Measurements from ENCODE around the gene FAM229A. TPM values are rescaled to one million over a fixed set of nuclear protein-coding genes. Genes with fewer than 3 reads are reported as not detected.
"Not testable (repeated sequence)": the region's sequence is repeated elsewhere in the genome, so short reads cannot be mapped to it uniquely, and the experiment has no call there.

The FAM229A gene
- polyA plus RNA-seq, 4 donors, result 4.9 to 69.8 (median 28.0) TPM

- Histone ChIP-seq H3K4me1 (ENCODE audit: control insufficient read depth in 3 of 3, insufficient read depth in 2 of 3, low read depth in 1 of 3, low read length in 2 of 3) (peaks cover 0 to 12% (median 1%) of the 10 kb centered on the region in 3 donors), H3K4me3 (ENCODE audit: low read depth in 1 of 3, low read length in 3 of 3) (no peak overlapping the region), H3K36me3 (ENCODE audit: control insufficient read depth in 3 of 3, insufficient read depth in 2 of 3, low read depth in 1 of 3, low read length in 3 of 3) (no peaks in the 10 kb centered on the region), H3K27ac (ENCODE audit: low read depth in 1 of 3, low read length in 2 of 3) (no peak overlapping the region), H3K9me3 (ENCODE audit: control insufficient read depth in 2 of 2, insufficient read depth in 1 of 2, low read depth in 1 of 2, low read length in 1 of 2) (no peaks in the 10 kb centered on the region), H3K27me3 (ENCODE audit: control insufficient read depth in 3 of 3, insufficient read depth in 3 of 3, low read length in 3 of 3) (no peaks in the 10 kb centered on the region)
- 63 to 73% (median 65%) methylated on average over 2 of the region's 2 CpGs for WGBS, 3 donors
- FAIRE-seq (no peak), DNase-seq (no peak)
Measured at GRCh38 chr1:32398401-32398800, 36.1 kb upstream of the FAM229A start.

- FAIRE-seq; H3K4me3 ChIP-seq (ENCODE audit: low read depth in 1 of 3, low read length in 3 of 3); H3K27me3 ChIP-seq (ENCODE audit: control insufficient read depth in 3 of 3, insufficient read depth in 3 of 3, low read length in 3 of 3); DNase-seq; H3K27ac ChIP-seq (ENCODE audit: low read depth in 1 of 3, low read length in 2 of 3); H3K36me3 ChIP-seq (ENCODE audit: control insufficient read depth in 3 of 3, insufficient read depth in 2 of 3, low read depth in 1 of 3, low read length in 3 of 3); H3K9me3 ChIP-seq (ENCODE audit: control insufficient read depth in 2 of 2, insufficient read depth in 1 of 2, low read depth in 1 of 2, low read length in 1 of 2): not testable (repeated sequence)
- 90 to 96% (median 91%) methylated on average over 5 of the region's 5 CpGs for WGBS, 3 donors
- H3K4me1 ChIP-seq (ENCODE audit: control insufficient read depth in 3 of 3, insufficient read depth in 2 of 3, low read depth in 1 of 3, low read length in 2 of 3), result peaks cover 0 to 17% (median 8%) of the 10 kb centered on the region in 3 donors
Measured at GRCh38 chr1:32396524-32396923, 34.2 kb upstream of the FAM229A start.

DNA sequence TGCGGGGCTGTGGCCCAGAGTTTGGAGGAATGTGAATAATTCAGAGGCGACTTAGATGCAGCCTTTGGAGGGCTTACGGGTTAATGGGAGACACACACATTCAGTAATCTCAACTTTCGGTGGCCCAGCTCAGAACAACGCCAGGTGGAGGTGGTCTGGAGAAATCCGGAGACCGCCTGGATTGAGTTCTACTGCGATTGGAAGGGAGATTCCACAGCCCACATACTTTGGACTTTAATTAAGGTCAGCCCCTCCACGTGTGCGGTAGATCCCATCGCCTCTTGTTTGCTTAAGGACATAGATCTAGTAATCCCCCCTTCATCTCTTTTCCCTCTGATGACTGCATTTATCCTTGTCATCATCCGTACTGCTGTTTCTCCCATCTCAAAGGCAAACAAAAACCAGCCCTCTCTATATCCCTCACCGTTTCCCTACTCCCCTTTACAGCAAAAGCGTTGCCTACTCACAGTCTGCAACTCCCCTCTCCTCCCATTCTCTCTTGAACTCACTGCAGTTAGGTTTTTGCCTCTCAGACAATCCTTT is 32.7 kb upstream of the FAM229A start:
- H3K4me1 ChIP-seq (ENCODE audit: control insufficient read depth in 3 of 3, insufficient read depth in 2 of 3, low read depth in 1 of 3, low read length in 2 of 3), result peaks cover 0 to 14% (median 8%) of the 10 kb centered on the region in 3 donors
- H3K4me3 ChIP-seq (ENCODE audit: low read depth in 1 of 3, low read length in 3 of 3), result peak overlapping the region; percentile 12 to 88 (median 81)
- H3K36me3 ChIP-seq (ENCODE audit: control insufficient read depth in 3 of 3, insufficient read depth in 2 of 3, low read depth in 1 of 3, low read length in 3 of 3), result peaks cover 0 to 18% (median 10%) of the 10 kb centered on the region in 3 donors
- DNase-seq (peak in 1 of 2 donors; percentile 48), FAIRE-seq (no peak)
- H3K27ac ChIP-seq (ENCODE audit: low read depth in 1 of 3, low read length in 2 of 3), result peak overlapping the region; percentile 86 to 95 (median 87)
- H3K27me3 ChIP-seq (ENCODE audit: control insufficient read depth in 3 of 3, insufficient read depth in 3 of 3, low read length in 3 of 3), result no peaks in the 10 kb centered on the region
- H3K9me3 ChIP-seq (ENCODE audit: control insufficient read depth in 2 of 2, insufficient read depth in 1 of 2, low read depth in 1 of 2, low read length in 1 of 2), result no peaks in the 10 kb centered on the region
- WGBS, 3 donors, result 1 to 3% (median 1%) methylated on average over 14 of the region's 14 CpGs

DNA sequence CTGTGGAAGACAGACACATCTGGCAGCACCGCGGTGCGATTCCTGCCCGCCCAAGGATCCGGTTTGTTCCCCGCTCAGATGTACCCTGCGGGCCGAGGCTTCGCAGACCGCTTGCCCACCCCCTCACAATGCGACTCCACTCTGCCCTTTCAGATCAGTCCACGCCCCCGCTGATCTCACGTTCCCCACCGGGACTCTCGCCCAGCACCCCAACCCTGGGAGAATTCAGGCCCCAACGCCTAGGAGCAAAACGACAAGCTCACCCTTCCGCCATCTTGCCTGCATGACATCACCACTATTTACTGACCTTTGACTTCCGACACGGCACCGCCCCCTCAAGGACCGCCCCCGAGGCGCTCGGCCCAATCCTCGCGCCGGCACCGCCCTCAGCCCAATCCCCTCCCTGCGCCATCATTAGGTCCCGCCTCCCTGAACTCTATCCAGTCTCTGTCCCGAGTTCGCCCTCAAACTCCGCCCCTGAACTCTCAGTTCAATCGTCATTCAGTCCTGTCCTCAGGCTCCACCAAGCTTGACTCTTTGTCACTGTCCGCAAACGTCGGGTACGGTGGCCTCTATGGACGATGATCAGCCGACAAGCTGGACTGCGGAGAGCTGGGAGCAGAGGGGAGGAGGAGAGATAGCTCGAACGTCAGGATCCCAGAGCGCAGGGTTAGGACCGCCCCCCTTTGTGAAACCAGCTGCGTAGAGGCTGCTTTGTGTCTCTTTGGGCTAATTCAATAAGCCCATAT is 32.0 kb upstream of the FAM229A start, which contains the start of gene BSDC1:
BSDC1 (minus strand) TSS at position 301 of the 749 bp plus-strand sequence; CDS start at position 274, 27 bp downstream.
- no peaks in the 10 kb centered on the region for H3K27me3 ChIP-seq (ENCODE audit: control insufficient read depth in 3 of 3, insufficient read depth in 3 of 3, low read length in 3 of 3)
- H3K4me1 ChIP-seq (ENCODE audit: control insufficient read depth in 3 of 3, insufficient read depth in 2 of 3, low read depth in 1 of 3, low read length in 2 of 3), result peaks cover 0 to 14% (median 8%) of the 10 kb centered on the region in 3 donors
- peak; percentile 82 for FAIRE-seq
- peak within 1 kb of the TSS; percentile 61 to 88 (median 81) for H3K4me3 ChIP-seq (ENCODE audit: low read depth in 1 of 3, low read length in 3 of 3)
- H3K36me3 ChIP-seq (ENCODE audit: control insufficient read depth in 3 of 3, insufficient read depth in 2 of 3, low read depth in 1 of 3, low read length in 3 of 3), result peaks cover 0 to 24% (median 10%) of the 10 kb centered on the region in 3 donors
- 0 to 1% (median 1%) methylated on average over 47 to 48 of the region's 48 CpGs for WGBS, 3 donors
- peak within 1 kb of the TSS; percentile 86 to 95 (median 87) for H3K27ac ChIP-seq (ENCODE audit: low read depth in 1 of 3, low read length in 2 of 3)
- no peaks in the 10 kb centered on the region for H3K9me3 ChIP-seq (ENCODE audit: control insufficient read depth in 2 of 2, insufficient read depth in 1 of 2, low read depth in 1 of 2, low read length in 1 of 2)
- peak; percentile 99 to 100 for DNase-seq

- Histone ChIP-seq H3K9me3 (ENCODE audit: control insufficient read depth in 2 of 2, insufficient read depth in 1 of 2, low read depth in 1 of 2, low read length in 1 of 2) (no peaks in the 10 kb centered on the region), H3K27ac (ENCODE audit: low read depth in 1 of 3, low read length in 2 of 3) (peak overlapping the region; percentile 86 to 95 (median 87)), H3K27me3 (ENCODE audit: control insufficient read depth in 3 of 3, insufficient read depth in 3 of 3, low read length in 3 of 3) (no peaks in the 10 kb centered on the region), H3K4me3 (ENCODE audit: low read depth in 1 of 3, low read length in 3 of 3) (peak overlapping the region; percentile 61 to 88 (median 81)), H3K4me1 (ENCODE audit: control insufficient read depth in 3 of 3, insufficient read depth in 2 of 3, low read depth in 1 of 3, low read length in 2 of 3) (peaks cover 0 to 14% (median 8%) of the 10 kb centered on the region in 3 donors), H3K36me3 (ENCODE audit: control insufficient read depth in 3 of 3, insufficient read depth in 2 of 3, low read depth in 1 of 3, low read length in 3 of 3) (peaks cover 0 to 26% (median 10%) of the 10 kb centered on the region in 3 donors)
- DNase-seq (peak in 1 of 2 donors; percentile 61), FAIRE-seq (no peak)
- WGBS, 3 donors, result 1 to 2% (median 1%) methylated on average over 15 of the region's 15 CpGs
Measured at GRCh38 chr1:32393832-32394140, 31.5 kb upstream of the FAM229A start.

- no peaks in the 10 kb centered on the region for H3K27me3 ChIP-seq (ENCODE audit: control insufficient read depth in 3 of 3, insufficient read depth in 3 of 3, low read length in 3 of 3)
- no peak overlapping the region for H3K27ac ChIP-seq (ENCODE audit: low read depth in 1 of 3, low read length in 2 of 3)
- 53 to 90% (median 62%) methylated on average over 1 of the region's 1 CpG for WGBS, 3 donors
- H3K36me3 ChIP-seq (ENCODE audit: control insufficient read depth in 3 of 3, insufficient read depth in 2 of 3, low read depth in 1 of 3, low read length in 3 of 3), result peaks cover 0 to 31% (median 10%) of the 10 kb centered on the region in 3 donors
- no peak for FAIRE-seq
- H3K9me3 ChIP-seq (ENCODE audit: control insufficient read depth in 2 of 2, insufficient read depth in 1 of 2, low read depth in 1 of 2, low read length in 1 of 2), result no peaks in the 10 kb centered on the region
- DNase-seq, result peak in 1 of 2 donors; percentile 16
- peaks cover 0 to 14% (median 8%) of the 10 kb centered on the region in 3 donors for H3K4me1 ChIP-seq (ENCODE audit: control insufficient read depth in 3 of 3, insufficient read depth in 2 of 3, low read depth in 1 of 3, low read length in 2 of 3)
- H3K4me3 ChIP-seq (ENCODE audit: low read depth in 1 of 3, low read length in 3 of 3), result peak overlapping the region in 2 of 3 donors; percentile 81 to 88
Measured at GRCh38 chr1:32393136-32393535, 30.9 kb upstream of the FAM229A start.

GRCh38 chr1:32392325-32392724 is 30.0 kb upstream of the FAM229A start:
- H3K27me3 ChIP-seq (ENCODE audit: control insufficient read depth in 3 of 3, insufficient read depth in 3 of 3, low read length in 3 of 3), result no peaks in the 10 kb centered on the region
- H3K4me3 ChIP-seq (ENCODE audit: low read depth in 1 of 3, low read length in 3 of 3), result no peak overlapping the region
- H3K9me3 ChIP-seq (ENCODE audit: control insufficient read depth in 2 of 2, insufficient read depth in 1 of 2, low read depth in 1 of 2, low read length in 1 of 2), result no peaks in the 10 kb centered on the region
- H3K36me3 ChIP-seq (ENCODE audit: control insufficient read depth in 3 of 3, insufficient read depth in 2 of 3, low read depth in 1 of 3, low read length in 3 of 3), result peaks cover 2 to 35% (median 11%) of the 10 kb centered on the region in 3 donors
- FAIRE-seq (no peak), DNase-seq (no peak)
- H3K4me1 ChIP-seq (ENCODE audit: control insufficient read depth in 3 of 3, insufficient read depth in 2 of 3, low read depth in 1 of 3, low read length in 2 of 3), result peaks cover 0 to 14% (median 8%) of the 10 kb centered on the region in 3 donors
- WGBS, 3 donors, result 70 to 75% (median 75%) methylated on average over 3 of the region's 3 CpGs
- H3K27ac ChIP-seq (ENCODE audit: low read depth in 1 of 3, low read length in 2 of 3), result no peak overlapping the region

DNA sequence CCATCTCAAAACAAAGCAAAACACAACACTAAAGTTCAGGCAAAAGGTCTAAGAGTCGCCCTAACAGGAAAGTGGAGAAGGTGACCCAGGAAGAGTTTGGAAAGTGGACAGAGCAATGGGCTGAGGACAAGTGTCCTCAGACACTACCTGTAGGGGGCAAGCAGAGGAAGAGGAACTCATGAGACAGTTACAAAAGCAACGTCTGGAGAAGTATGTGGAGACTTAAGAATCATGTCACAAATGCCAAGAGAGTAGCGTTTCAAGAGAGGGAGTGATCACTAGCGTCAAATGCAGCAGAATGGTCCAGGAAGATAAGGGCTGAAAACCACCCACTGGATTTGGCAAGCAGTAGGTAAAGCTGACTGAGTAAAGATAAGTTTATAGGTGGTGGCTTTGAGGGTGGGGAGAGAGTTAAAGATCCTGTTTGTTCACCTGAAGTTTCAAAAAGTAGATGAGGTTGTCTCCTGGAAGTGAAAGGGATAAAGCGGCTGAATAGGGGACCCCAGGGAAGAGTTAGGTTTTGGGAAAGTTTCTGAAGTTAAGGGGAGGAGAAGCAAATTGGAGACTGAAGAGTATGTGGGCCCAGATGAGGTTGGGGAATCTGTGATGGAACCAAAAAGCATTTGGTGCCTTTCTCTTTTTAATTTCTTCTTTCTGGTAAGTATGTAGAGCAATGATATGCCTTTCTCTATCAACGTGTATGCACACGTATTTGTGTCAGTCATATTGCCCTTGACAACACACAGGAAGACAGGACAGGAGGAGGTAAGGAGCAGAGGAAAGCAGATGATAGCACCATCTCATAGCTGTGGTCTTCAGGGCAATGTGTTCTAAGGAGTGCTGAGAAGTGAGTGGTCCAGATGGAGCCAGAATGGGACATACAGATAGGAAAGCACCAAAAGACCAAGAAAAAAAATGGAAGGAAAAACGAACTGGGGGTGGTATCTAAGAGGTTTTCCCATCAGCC is 28.9 kb upstream of the FAM229A start:
- Histone ChIP-seq H3K9me3 (ENCODE audit: control insufficient read depth in 2 of 2, insufficient read depth in 1 of 2, low read depth in 1 of 2, low read length in 1 of 2) (no peaks in the 10 kb centered on the region), H3K36me3 (ENCODE audit: control insufficient read depth in 3 of 3, insufficient read depth in 2 of 3, low read depth in 1 of 3, low read length in 3 of 3) (peaks cover 5 to 41% (median 16%) of the 10 kb centered on the region in 3 donors), H3K4me1 (ENCODE audit: control insufficient read depth in 3 of 3, insufficient read depth in 2 of 3, low read depth in 1 of 3, low read length in 2 of 3) (peaks cover 0 to 14% (median 8%) of the 10 kb centered on the region in 3 donors), H3K4me3 (ENCODE audit: low read depth in 1 of 3, low read length in 3 of 3) (no peak overlapping the region), H3K27me3 (ENCODE audit: control insufficient read depth in 3 of 3, insufficient read depth in 3 of 3, low read length in 3 of 3) (no peaks in the 10 kb centered on the region), H3K27ac (ENCODE audit: low read depth in 1 of 3, low read length in 2 of 3) (no peak overlapping the region)
- DNase-seq (no peak), FAIRE-seq (no peak)
- whole genome bisulfite sequencing, 3 donors, result 48 to 71% (median 55%) methylated on average over 8 of the region's 8 CpGs
